Measurements from ENCODE around the gene MYO15A. TPM values are rescaled to one million over a fixed set of nuclear protein-coding genes. Genes with fewer than 3 reads are reported as not detected.

The MYO15A gene
- total and polyA plus RNA-seq, 7 donors, result 0.10 to 0.76 (median 0.28) TPM

DNA sequence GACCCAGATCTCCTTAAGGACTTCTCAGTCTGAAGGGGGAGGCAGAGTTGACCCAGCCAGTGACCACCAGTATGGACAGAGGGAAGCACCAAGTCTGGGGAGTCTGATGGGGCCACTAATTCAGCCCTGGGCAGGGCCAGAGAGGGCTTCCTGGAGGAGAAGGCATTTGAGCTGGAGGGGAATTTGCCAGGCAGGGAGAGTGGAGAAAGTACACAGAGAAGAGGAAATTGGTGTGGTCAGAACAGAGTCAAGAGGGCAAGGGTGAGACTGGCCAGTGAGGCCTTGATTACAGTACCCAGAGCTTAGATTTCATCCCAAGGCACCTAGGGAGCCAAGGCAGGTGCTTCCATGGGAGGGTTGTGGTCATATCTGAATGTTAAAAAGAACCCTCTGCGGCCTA, 36.3 kb downstream of the MYO15A start:
- TF ChIP-seq CTCF (IDR thresholded peaks at IDR 0.05), result no peak
- no peaks in the 10 kb centered on the region for H3K9me3 ChIP-seq
- H3K4me3 ChIP-seq, result no peak overlapping the region
- WGBS, 3 donors, result 82 to 94% (median 88%) methylated on average over 1 of the region's 1 CpG
- no peaks in the 10 kb centered on the region for H3K27me3 ChIP-seq (ENCODE audit: insufficient read depth in 3 of 3, low read length in 2 of 3)
- H3K4me1 ChIP-seq, result no peaks in the 10 kb centered on the region
- DNase-seq (no peak), ATAC-seq (no peak)
- H3K36me3 ChIP-seq (ENCODE audit: insufficient read depth in 1 of 2, low read depth in 1 of 2), result no peaks in the 10 kb centered on the region
- intact Hi-C loops (cut with DNase I), result loop anchor here (5.0 to 10.0 kb wide), 3 partner anchors 37 to 72 kb away; partner anchors contain the start of gene ALKBH5 (in 1 of the 2)
- H3K27ac ChIP-seq, result no peak overlapping the region

DNA sequence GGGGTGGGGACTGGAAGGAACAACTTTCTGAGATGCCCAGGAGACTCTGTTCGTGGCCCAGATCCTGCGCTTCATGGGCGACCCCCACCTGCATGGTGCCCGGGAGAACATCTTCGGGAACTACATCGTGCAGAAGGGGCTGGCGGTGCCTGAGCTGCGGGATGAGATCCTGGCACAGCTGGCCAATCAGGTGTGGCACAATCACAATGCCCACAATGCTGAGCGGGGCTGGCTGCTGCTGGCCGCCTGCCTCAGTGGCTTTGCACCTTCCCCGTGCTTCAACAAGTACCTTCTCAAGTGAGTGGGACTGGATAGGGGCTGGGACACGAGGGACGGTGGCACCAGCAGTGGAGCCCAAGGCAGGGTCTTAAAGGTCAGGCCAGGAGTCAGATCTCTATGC, 37.3 kb downstream of the MYO15A start:
- DNase-seq (no peak), ATAC-seq (no peak)
- no peaks in the 10 kb centered on the region for H3K27me3 ChIP-seq (ENCODE audit: insufficient read depth in 3 of 3, low read length in 2 of 3)
- no peak overlapping the region for H3K27ac ChIP-seq
- no peak overlapping the region for H3K4me3 ChIP-seq
- H3K4me1 ChIP-seq, result no peaks in the 10 kb centered on the region
- TF ChIP-seq CTCF (IDR thresholded peaks at IDR 0.05), result no peak
- intact Hi-C loops (cut with DNase I), result loop anchor here in 1 of 2 donors (10.0 kb wide), 1 partner anchor 69 kb away; no protein-coding TSS in a partner anchor
- H3K9me3 ChIP-seq, result no peaks in the 10 kb centered on the region
- 74 to 88% (median 84%) methylated on average over 13 of the region's 13 CpGs for WGBS, 3 donors
- no peaks in the 10 kb centered on the region for H3K36me3 ChIP-seq (ENCODE audit: insufficient read depth in 1 of 2, low read depth in 1 of 2)

DNA sequence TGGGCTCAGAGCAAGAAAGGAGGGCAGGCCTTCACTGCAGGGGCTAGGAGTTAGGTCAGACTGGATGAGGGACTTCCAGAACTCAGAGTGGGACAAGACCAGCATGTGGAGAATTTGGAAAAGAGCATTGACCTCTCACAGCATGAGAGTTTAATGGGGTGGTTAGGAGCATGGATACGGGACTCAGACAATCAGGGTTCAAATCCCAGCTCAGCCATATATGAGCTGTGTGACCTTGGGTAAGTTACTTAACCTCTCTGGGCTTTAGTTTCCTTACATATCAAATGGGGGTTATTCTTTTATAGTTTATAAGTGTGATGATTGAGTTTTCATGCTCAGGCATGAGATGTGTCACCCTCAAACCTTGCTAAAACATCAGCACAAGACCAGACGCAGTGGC, 37.7 kb downstream of the MYO15A start:
- WGBS, 3 donors, result 93 to 95% (median 93%) methylated on average over 2 of the region's 2 CpGs
- no peak for TF ChIP-seq CTCF (IDR thresholded peaks at IDR 0.05)
- Histone ChIP-seq H3K27ac (no peak overlapping the region), H3K27me3 (ENCODE audit: insufficient read depth in 3 of 3, low read length in 2 of 3) (no peaks in the 10 kb centered on the region), H3K4me1 (no peaks in the 10 kb centered on the region), H3K36me3 (ENCODE audit: insufficient read depth in 1 of 2, low read depth in 1 of 2) (no peaks in the 10 kb centered on the region), H3K4me3 (no peak overlapping the region), H3K9me3 (no peaks in the 10 kb centered on the region)
- ATAC-seq (no peak), DNase-seq (no peak)
- intact Hi-C loops (cut with DNase I), result loop anchor here in 1 of 2 donors (10.0 kb wide), 1 partner anchor 69 kb away; no protein-coding TSS in a partner anchor

GRCh38 chr17:18146980-18147379, 38.4 kb downstream of the MYO15A start:
- no peak for ATAC-seq
- H3K4me3 ChIP-seq, result no peak overlapping the region
- TF ChIP-seq CTCF (IDR thresholded peaks at IDR 0.05), result no peak
- WGBS, 3 donors, result 75 to 84% (median 80%) methylated on average over 3 of the region's 3 CpGs
- H3K27me3 ChIP-seq (ENCODE audit: insufficient read depth in 3 of 3, low read length in 2 of 3), result no peaks in the 10 kb centered on the region
- intact Hi-C loops (cut with DNase I), result loop anchor here in 1 of 2 donors (10.0 kb wide), 1 partner anchor 68 kb away; no protein-coding TSS in a partner anchor
- DNase-seq, result no peak
- no peaks in the 10 kb centered on the region for H3K36me3 ChIP-seq (ENCODE audit: insufficient read depth in 1 of 2, low read depth in 1 of 2)
- H3K4me1 ChIP-seq, result no peaks in the 10 kb centered on the region
- no peak overlapping the region for H3K27ac ChIP-seq
- no peaks in the 10 kb centered on the region for H3K9me3 ChIP-seq

DNA sequence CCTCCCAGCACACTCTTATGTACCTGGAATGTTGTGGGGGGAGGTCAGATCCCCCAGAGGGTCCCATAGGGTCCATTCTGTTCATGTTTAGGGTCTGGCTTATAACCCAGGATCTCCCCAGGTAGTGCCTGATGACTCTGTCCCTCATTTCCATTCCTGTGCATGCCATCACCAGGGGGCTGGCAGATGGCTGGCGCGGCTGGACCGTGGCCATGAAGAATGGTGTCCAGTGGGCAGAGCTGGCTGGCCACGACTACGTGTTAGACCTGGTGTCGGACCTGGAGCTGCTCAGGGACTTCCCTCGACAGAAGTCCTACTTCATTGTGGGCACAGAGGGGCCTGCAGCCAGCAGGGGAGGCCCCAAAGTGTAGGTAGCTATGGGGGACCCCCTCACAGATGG, 40.0 kb downstream of the MYO15A start:
- no peak for TF ChIP-seq CTCF (IDR thresholded peaks at IDR 0.05)
- H3K4me3 ChIP-seq, result no peak overlapping the region
- no peak for DNase-seq
- H3K36me3 ChIP-seq (ENCODE audit: insufficient read depth in 1 of 2, low read depth in 1 of 2), result no peaks in the 10 kb centered on the region
- H3K27ac ChIP-seq, result no peak overlapping the region
- H3K27me3 ChIP-seq (ENCODE audit: insufficient read depth in 3 of 3, low read length in 2 of 3), result no peaks in the 10 kb centered on the region
- H3K4me1 ChIP-seq, result no peaks in the 10 kb centered on the region
- no peak for ATAC-seq
- intact Hi-C loops (cut with DNase I), result loop anchor here in 1 of 2 donors (10.0 kb wide), 1 partner anchor 66 kb away; no protein-coding TSS in a partner anchor
- H3K9me3 ChIP-seq, result no peaks in the 10 kb centered on the region
- WGBS, 3 donors, result 81 to 84% (median 84%) methylated on average over 7 of the region's 7 CpGs

All from psoas muscle (tissue), 8 donors.